Cerebellar cortex (tissue), 1 donor: ENCODE results near the gene TMEM63B.
A peak's percentile ranks its signal among the peaks of the same experiment; 100 is the strongest.
"Not testable (repeated sequence)": the region's sequence is repeated elsewhere in the genome, so short reads cannot be mapped to it uniquely, and the experiment has no call there.

Experiments used
- DNase-seq: peaks from one replicate; pipeline ENCODE4 v3.0.0-alpha.2; 2015; ENCODE audit warnings: low spot score

Gene TMEM63B

DNA sequence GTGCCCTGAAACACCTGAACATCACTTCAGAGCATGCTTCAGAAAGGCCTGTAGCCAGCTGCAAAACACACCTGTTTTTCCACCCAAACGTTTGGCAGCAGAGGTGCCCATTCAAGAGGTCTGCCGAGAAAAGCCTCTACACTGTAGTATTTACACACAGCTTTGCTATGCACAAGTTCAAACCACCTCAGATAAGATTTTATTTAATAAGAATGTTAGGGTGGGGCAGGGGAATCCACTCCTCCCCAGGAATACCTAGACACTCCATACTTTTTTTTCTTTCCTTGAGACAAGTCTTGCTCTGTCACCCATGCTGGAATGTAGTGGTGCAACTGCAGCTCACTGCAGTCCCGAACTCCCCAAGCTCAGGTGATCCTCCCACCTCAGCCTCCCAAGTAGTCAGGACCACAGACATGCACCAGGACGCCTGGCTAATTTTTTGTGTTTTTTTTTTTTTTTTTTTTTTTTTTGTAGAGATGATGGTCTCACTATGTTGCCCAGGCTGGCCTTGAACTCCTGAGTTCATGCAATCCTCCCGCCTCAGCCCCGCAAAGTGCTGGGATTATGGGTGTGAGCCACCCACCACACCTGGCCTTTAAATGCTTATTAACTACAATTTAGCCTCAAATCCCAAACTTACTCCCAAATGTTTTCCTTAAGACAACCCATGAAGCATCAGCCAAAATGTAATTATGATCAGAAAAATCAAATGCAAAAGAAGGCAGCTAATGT is 9.8 kb upstream of the TMEM63B start:
- DNase-seq, result no peak

DNA sequence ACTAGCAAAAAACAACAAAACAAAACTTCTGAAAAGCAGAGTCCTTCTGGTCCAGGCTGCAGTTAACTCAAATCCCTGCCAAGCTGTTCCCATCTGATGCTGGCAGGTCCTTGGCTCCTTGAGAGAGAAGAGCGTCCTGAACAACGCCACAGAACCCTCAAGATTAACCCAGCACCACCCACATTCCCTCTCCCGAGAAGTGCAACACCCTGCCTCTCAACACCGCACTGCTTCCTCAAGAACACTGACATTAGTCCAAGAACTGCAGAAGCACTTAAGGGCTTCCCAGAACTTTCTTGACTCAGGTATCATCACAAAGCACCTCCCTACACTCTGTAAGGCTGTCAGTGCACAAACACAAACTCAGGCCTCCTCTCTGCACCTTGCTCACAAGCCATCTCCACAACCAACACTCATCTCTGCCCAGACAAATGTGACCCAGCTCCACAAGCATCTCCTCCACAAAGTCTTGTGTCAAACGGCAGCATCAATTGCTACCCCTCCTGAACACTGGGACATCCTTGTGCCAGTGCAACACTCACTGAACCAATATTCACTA is 7.6 kb upstream of the TMEM63B start:
- DNase-seq, result no peak

DNA sequence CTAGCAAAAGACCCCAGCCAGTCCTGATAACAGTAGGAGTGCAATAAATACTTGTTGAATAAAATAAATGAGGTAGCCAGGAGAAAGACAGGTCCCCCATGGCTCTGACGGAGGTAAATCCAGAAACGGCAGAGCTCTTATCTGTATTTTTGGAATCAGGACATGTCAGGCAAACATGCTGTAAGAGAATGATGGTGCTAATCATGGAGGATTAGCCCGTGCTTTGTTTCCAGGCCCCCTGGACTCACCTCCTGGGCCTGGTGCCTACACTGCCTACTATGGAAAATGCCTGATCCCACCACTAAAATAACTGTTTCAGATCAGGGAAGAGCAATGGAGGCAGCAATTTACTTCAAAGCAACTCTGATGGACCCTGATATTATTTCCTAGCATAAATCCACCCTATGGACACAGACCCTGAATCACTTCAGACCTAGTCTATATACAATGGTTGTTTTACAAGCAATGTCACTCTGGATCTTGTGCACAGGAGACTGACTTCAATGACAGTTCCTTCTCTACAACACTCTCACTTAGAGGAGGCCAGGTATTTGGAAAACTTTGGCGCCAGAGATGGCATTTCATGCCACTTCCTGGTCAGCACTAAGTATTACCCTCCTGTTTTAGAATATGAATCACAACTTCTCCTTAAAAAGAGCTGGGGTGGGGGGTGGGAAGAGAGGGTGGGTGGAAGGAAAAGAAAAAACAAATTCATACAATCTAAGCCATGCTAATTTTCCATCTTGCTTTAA is 6.5 kb upstream of the TMEM63B start:
- DNase-seq, result no peak

DNA sequence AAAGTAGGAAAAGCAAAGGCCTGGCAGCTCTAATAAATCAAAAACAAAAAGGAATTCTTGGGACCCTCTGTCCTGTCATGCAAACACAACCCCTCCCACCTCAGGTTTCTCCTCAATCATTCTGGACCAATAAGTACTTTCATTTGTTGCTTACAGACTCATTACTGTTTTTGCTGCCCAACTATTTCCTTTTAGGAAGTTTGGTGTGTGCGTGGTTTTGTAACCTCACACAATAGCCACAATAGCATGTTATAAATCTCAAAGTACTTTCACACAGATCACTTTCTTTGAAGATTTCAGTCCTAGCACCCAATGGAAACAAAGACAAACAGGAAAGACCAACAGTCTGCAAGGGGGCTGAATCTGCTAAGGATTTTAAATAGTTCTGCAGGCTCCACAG is 4.6 kb upstream of the TMEM63B start:
- no peak for DNase-seq

GRCh38 chr6:44123544-44123943 is 3.8 kb upstream of the TMEM63B start:
- DNase-seq, result no peak

DNA sequence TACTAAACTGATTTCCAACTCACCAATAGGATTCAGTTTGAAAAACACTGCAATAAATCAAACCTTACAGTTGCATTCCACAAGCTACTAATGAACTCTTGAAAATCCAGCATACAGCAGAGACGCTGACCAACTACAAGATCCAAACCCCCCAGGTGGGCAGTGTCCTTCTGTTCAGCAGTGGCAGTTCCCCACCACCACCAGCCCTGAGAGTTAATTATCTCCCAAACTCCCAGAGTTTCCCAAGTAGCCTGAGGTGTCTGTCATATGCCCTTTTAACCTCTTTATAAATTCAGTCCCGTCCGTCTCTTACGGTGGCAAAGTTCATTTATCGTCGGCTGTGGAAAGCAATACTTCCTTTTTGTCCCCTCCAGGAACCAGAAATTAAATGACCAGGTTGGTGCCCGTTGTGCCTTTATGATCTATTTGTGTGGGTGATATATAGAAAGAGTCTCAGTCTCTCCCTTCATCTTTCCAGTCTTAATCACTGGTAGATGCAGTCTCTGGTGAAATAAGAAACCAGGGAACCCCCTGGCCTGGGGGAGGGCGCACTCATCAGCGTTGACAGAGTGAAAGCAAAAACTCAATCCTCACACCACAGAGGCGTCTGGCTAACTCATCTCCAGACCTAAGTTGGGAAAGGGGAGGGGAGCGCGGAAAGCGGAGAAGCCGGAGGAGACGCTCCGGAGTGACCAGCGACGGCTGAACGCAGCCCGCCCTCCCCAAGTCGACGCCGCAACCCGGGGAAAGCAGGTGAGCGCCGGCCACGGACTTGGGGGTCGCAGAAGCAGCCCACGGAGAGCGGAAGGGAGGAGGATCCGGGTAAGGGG is 819 bp upstream of the TMEM63B start:
- DNase-seq, result peak; percentile 37

- DNase-seq, result peak; percentile 19
These were observed 915 bp downstream of the TMEM63B start for GRCh38 chr6:44128020-44128917.

DNA sequence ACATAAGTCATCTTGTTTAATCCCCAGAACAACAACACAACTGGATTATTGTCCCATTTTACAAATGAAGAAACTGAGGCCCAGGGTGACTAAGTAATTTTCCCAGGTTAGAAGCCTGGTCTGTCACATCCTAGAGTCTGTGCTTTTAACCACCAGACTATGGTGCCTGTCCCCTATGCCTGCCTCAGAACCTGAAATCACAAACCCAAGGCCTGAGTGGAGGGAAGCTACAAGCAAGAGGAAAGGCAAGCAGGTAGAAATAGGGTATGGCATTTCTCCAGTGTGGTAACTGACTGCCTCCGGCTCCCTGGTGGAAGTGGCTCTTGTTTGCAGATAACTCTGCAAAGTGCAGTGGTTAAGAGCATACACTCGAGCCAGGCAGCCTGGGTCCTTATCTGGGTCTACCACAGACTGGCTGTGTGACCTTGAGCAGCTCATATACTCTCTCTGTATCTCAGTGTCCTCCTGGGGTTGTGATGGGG is 2.5 kb downstream of the TMEM63B start:
- DNase-seq, result no peak

- DNase-seq, result no peak
These were observed 4.5 kb downstream of the TMEM63B start for GRCh38 chr6:44131892-44132291.

DNA sequence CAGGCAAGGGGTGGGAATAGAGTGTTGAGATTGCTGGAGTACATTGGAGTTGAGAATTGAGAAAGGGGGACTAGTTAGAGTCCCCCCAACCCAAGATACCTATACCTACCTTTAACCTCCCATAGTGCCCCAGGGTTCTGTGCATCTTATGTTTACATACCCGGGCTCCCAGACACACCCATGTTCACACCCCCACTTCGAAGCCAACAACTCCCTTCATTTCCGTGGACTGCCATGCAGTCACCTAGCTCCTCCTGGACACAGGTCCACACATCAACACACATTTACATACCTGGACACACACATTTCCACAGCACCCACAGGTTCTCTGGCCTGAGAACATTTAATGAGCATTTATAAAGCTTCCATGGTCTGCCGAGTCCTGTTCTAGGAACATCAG is 5.1 kb downstream of the TMEM63B start:
- DNase-seq, result no peak

GRCh38 chr6:44133003-44133931 is 5.9 kb downstream of the TMEM63B start:
- DNase-seq, result peak; percentile 62

- no peak for DNase-seq
These were observed 6.8 kb downstream of the TMEM63B start for GRCh38 chr6:44133981-44134711.

GRCh38 chr6:44135173-44135758 is 7.9 kb downstream of the TMEM63B start:
- DNase-seq, result no peak

DNA sequence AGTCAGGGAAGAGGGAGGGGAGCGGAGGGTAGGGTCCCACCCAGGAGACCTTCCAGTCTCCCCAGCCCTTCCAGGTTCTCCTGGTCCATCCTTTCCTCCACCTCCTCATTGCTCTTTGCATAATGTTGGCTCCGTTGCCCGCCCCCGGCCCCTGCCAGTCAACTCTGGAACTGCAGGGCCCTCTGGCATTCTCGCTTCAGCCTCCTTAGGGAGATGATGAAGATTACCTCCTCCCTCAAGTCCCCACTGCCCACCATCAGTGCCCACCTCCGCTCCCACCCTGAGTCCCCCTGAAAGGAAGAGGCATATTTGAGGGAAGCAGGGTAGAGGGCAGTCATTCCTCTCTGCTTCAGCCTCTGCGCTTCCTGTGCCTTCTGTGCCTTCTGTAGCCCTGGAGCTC is 8.5 kb downstream of the TMEM63B start:
- DNase-seq, result no peak

GRCh38 chr6:44138717-44139350 is 11.5 kb downstream of the TMEM63B start:
- no peak for DNase-seq

DNA sequence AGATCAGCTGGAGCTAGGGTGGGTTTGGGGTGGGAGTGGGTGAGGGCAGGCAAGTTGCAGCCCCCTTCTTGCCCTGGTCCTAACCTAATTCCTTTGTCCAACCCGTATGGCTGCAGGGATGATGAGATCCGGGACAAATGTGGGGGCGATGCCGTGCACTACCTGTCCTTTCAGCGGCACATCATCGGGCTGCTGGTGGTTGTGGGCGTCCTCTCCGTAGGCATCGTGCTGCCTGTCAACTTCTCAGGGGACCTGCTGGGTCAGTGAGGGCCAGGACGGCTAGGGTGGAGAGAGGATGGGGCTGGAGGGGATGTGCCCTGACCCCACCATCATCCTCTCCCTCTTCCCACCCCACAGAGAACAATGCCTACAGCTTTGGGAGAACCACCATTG is 12.0 kb downstream of the TMEM63B start:
- DNase-seq, result no peak

- DNase-seq, result no peak
These were observed 15.5 kb downstream of the TMEM63B start for GRCh38 chr6:44142835-44143234.

DNA sequence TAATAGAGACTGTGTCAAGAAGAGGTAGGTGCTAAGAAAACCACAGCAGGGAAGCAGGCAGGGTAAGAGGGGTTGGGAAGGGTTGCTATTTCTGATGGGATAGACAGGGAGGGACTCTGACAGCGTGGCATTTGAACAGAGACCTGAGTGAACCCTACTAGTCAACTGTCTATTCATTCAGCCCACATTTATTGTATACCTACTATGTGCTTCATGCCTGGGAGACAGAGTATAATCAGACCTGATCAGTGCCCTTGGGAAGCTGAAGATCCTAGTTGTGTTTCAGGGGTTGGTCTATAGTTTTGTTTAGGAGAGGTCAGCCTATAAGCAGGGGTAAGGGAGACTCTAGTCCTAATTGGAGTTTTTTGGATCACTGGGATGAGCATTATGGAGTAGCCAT is 16.4 kb downstream of the TMEM63B start:
- DNase-seq, result no peak

DNA sequence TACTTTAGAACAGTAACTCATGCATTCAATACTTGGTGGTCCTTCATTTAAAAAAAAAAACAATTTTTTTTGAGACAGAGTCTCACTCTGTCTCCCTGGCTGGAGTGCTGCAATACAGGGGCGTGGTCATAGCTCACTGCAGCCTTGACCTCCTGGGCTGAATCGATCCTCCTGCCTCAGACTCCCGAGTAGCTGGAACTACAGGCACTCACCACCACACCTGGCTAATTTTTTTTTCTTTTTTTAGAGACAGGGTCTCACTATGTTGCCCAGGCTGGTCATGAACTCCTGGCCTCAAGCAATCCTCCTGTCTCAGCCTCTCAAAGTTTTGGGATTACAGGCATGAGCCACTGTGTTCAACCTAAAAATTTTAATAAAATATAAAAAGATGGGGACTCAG is 17.2 kb downstream of the TMEM63B start:
- not testable (repeated sequence) for DNase-seq
